Common myeloid progenitor, CD34-positive (primary cell): ENCODE results near the gene SET.

Source experiments
- CTCF ChIA-PET: fragments of 350-600 bp; sonication (Branson Sonifier 250); formaldehyde crosslinking; loops from one replicate; lab custom pipeline; 2021; ENCODE audit warnings: antibody characterized with exemption; lab: Charles Lee
- POLR2A ChIA-PET: fragments of 350-600 bp; sonication (Branson Sonifier 250); formaldehyde crosslinking; loops from one replicate; lab custom pipeline; 2021; ENCODE audit warnings: antibody characterized with exemption; lab: Charles Lee
- DNase-seq, 3 donors: peaks; one replicate each; pipeline versions ENCODE4 v3.0.0 to v3.0.0-alpha.2; 2013
- H3K27ac ChIP-seq, 2 experiments: 1 replicate in 1 of 2; 2 replicates in 1 of 2; pipeline ENCODE4 v1.7.0; 2013; ENCODE audit warnings: inconsistent platforms in 2 of 2, low read length in 2 of 2, mild to moderate bottlenecking in 2 of 2, low read depth in 1 of 2, moderate library complexity in 1 of 2; ENCODE audit not compliant: severe bottlenecking in 2 of 2, insufficient read depth in 1 of 2, poor library complexity in 1 of 2
- H3K27me3 ChIP-seq, 5 experiments: replicated peaks in 2 of 5; 1 replicate in 3 of 5; 2 replicates in 2 of 5; pipeline versions ENCODE4 v1.6.1 to v1.7.0; 2013; ENCODE audit warnings: low read length in 4 of 5, mild to moderate bottlenecking in 2 of 5, moderate library complexity in 2 of 5, inconsistent platforms in 1 of 5; ENCODE audit not compliant: insufficient read depth in 5 of 5, control insufficient read depth in 4 of 5
- H3K36me3 ChIP-seq, 4 experiments: 1 replicate in 2 of 4; 2 replicates in 2 of 4; pipeline versions ENCODE4 v1.6.1 to v1.7.0; 2013; ENCODE audit warnings: low read length in 3 of 4, control low read depth in 1 of 4, mild to moderate bottlenecking in 1 of 4; ENCODE audit not compliant: control insufficient read depth in 4 of 4, insufficient read depth in 4 of 4
- H3K4me1 ChIP-seq, 4 experiments: 1 replicate in 3 of 4; 2 replicates in 1 of 4; pipeline versions ENCODE4 v1.6.1 to v1.7.1; 2013; ENCODE audit warnings: low read length in 3 of 4, mild to moderate bottlenecking in 3 of 4, control low read depth in 1 of 4, inconsistent platforms in 1 of 4, moderate library complexity in 1 of 4; ENCODE audit not compliant: control insufficient read depth in 4 of 4, insufficient read depth in 4 of 4; ENCODE audit errors: control extremely low read depth in 1 of 4
- H3K4me3 ChIP-seq, 7 experiments: 1 replicate in 4 of 7; 2 replicates in 3 of 7; pipeline versions ENCODE4 v1.5.1 to v1.7.0; 2013; ENCODE audit warnings: mild to moderate bottlenecking in 7 of 7, low read length in 6 of 7, moderate library complexity in 6 of 7, inconsistent platforms in 2 of 7, low read depth in 2 of 7, control low read depth in 1 of 7; ENCODE audit not compliant: insufficient read depth in 4 of 7, control insufficient read depth in 1 of 7; ENCODE audit errors: extremely low read depth in 1 of 7
- H3K9me3 ChIP-seq, 5 experiments: 1 replicate in 4 of 5; 2 replicates in 1 of 5; pipeline versions ENCODE4 v1.6.1 to v1.7.1; 2013; ENCODE audit warnings: low read length in 4 of 5, mild to moderate bottlenecking in 2 of 5, inconsistent platforms in 1 of 5, low read depth in 1 of 5, moderate library complexity in 1 of 5; ENCODE audit not compliant: control insufficient read depth in 4 of 5, insufficient read depth in 2 of 5; ENCODE audit errors: control extremely low read depth in 1 of 5
- WGBS: methylation state at CpG from one replicate; pipeline ENCODE4 v1.1.5; 2013; ENCODE audit not compliant: insufficient coverage; 5-methylcytosine and 5-hydroxymethylcytosine counted together

Gene SET

DNA sequence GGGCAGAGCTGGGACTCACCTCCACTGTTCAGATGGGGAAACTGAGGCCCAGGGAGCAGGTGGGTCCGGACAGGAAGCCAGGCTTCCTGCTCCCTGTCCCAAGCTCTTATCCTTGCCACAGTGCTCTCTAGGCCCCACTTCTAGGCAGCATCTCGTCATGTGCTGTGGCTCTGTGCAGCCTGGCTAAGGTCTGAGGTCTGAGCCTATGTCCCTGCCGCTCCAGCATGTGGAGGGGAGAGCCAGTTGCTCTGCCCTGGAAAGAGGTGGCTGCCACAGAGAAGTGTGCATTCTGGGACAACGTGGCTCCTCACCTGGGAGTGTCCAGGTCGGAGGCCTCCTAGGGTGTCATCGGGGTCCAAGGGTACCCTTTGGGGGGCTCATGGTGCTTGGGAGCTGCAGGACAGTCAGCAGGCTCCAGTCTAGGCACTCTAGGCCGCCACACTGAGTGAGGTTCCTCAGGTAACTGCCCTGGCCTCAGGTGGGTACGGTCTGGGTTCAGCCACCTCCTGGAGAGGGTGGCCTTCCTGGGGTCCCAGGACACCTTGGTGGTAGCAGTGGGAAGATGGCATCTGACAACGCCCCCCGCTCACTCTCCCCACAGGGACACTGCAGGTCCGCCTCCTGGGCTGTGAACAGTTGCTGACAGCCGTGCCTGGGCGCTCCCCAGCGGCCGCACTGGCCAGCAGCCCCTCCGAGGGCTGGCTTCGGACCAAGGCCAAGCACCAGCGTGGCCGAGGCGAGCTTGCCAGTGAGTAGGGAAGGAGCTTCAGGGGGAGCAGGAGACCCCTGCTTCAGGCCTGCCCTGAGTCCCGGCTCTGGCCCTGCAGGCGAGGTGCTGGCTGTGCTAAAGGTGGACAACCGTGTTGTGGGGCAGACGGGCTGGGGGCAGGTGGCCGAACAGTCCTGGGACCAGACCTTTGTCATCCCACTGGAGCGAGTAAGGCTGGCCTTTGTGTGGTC lies 23.7 kb downstream of the SET start:
- POLR2A ChIA-PET = no interaction called here
- H3K4me3 ChIP-seq = no peak overlapping the region

DNA sequence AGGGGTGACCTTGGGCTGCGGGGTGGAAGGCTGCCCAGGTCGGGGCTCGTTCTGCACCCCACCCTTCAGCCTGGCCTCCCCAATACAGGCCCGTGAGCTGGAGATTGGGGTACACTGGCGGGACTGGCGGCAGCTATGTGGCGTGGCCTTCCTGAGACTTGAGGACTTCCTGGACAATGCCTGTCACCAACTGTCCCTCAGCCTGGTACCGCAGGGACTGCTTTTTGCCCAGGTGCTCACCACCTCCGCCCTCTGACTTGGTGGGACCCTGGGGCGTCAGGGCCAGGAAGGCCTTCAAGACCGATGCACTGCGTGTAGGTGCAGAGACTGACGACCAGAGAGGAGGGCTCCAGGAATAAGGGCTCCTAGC lies 24.4 kb downstream of the SET start:
- ChIA-PET CTCF (interaction anchor here (1.3 kb wide), 1 partner anchor 13 kb away, joined by 3 read pairs; no protein-coding TSS in a partner anchor), POLR2A (no interaction called here)
- Histone ChIP-seq H3K36me3 (peaks cover 0 to 38% (median 28%) of the 10 kb centered on the region in 4 experiments), H3K4me3 (no peak overlapping the region), H3K4me1 (no peaks in the 10 kb centered on the region), H3K27ac (no peak overlapping the region), H3K9me3 (no peaks in the 10 kb centered on the region), H3K27me3 (no peaks in the 10 kb centered on the region)
- 96% methylated on average over 12 of the region's 13 CpGs for WGBS
- no peak for DNase-seq

More for the DNA sequence above, 23.7 kb downstream of the SET start:
- Histone ChIP-seq H3K9me3 (no peaks in the 10 kb centered on the region), H3K4me1 (no peaks in the 10 kb centered on the region), H3K27ac (no peak overlapping the region), H3K27me3 (no peaks in the 10 kb centered on the region), H3K36me3 (peaks cover 0 to 35% (median 27%) of the 10 kb centered on the region in 4 experiments)
- 96% methylated on average over 24 of the region's 26 CpGs for WGBS
- CTCF ChIA-PET = interaction anchor here (1.3 to 1.5 kb wide), 2 partner anchors 10 to 12 kb away, joined by 3 to 5 read pairs; partner anchors contain the start of gene PKN3
- DNase-seq = no peak

DNA sequence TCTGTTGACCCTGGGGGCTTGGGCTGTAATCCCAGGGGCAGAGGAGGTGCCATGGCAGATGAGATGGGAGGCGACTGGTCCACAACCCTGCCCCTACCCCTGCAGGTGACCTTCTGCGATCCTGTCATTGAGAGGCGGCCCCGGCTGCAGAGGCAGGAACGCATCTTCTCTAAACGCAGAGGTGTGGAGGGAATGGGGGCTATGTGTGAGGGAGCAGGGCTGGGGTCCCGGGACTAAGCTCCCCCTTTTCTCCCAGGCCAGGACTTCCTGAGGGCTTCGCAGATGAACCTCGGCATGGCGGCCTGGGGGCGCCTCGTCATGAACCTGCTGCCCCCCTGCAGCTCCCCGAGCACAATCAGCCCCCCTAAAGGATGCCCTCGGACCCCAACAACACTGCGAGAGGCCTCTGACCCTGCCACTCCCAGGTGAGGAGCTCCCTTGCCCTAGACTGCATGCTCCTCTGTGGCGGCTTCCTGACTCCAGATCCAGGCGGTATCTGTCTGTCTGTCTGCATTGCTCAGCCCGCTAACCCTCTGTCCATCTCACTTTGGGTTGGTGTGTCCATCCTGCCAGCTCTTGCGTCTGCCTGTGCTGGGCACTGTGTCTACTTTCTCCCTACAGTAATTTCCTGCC lies 25.0 kb downstream of the SET start:
- WGBS = 98% methylated on average over 18 of the region's 19 CpGs

DNA sequence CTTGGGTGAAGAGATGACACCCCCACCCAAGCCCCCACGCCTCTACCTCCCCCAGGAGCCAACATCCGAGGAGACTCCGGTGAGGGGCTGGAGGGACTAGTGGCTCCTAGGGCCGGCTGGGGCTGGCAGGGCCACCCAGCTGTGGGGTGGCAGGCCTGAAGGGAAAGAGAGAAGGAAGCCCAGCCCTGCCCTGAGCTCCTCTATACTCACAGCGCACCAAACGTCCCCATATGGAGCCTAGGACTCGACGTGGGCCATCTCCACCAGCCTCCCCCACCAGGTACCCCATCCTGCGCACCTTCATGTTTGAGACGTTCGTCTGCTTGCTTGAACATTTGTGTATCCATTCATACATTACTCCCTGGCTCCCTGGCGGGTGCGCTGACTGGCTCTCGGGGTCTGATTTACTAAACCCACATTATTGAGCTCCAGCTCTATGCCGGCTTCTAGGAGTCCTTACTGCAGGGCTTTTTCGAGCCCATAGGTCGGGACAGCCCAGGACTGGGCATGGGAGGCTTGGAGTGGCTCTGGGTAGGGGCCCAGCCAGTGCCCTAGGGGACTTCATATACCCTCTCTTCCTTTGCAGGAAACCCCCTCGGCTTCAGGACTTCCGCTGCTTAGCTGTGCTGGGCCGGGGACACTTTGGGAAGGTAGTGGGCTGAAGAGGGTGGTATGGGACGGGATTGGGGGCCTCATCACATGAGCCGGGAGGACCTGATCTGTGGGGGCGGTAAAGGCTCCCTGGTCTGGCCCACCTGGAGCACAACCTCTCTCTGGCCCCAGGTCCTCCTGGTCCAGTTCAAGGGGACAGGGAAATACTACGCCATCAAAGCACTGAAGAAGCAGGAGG lies 25.8 kb downstream of the SET start:
- no peaks in the 10 kb centered on the region for H3K27me3 ChIP-seq
- CTCF ChIA-PET = no interaction called here
- H3K9me3 ChIP-seq = no peaks in the 10 kb centered on the region
- DNase-seq = no peak
- no peak overlapping the region for H3K4me3 ChIP-seq
- 94% methylated on average over 14 of the region's 24 CpGs for WGBS
- no peak overlapping the region for H3K27ac ChIP-seq
- no peaks in the 10 kb centered on the region for H3K4me1 ChIP-seq
- peaks cover 0 to 45% (median 31%) of the 10 kb centered on the region in 4 experiments for H3K36me3 ChIP-seq
- POLR2A ChIA-PET = no interaction called here

More for the DNA sequence above, 25.0 kb downstream of the SET start:
- Histone ChIP-seq H3K9me3 (no peaks in the 10 kb centered on the region), H3K4me3 (no peak overlapping the region), H3K4me1 (no peaks in the 10 kb centered on the region), H3K27me3 (no peaks in the 10 kb centered on the region), H3K27ac (no peak overlapping the region), H3K36me3 (peaks cover 0 to 40% (median 28%) of the 10 kb centered on the region in 4 experiments)
- CTCF ChIA-PET = interaction anchor here (1.3 kb wide), 1 partner anchor 14 kb away, joined by 3 read pairs; no protein-coding TSS in a partner anchor
- no peak for DNase-seq
- POLR2A ChIA-PET = no interaction called here

DNA sequence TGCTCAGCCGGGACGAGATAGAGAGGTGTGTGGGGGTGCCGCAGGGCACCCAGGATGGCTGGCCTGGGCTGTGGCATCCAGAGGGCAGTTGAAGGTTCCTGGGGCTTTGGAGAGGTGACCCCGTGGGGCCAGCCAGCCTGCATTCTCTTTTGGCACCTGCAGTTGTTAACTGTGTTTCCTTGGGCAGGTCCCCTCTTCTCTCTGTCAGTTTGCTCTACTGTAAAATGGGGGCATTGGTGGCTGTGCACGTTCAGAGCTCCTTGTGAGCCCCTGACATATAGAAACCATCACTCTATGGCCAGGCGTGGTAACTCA lies 26.4 kb downstream of the SET start:
- Histone ChIP-seq H3K27ac (no peak overlapping the region), H3K9me3 (no peaks in the 10 kb centered on the region), H3K4me3 (no peak overlapping the region), H3K4me1 (no peaks in the 10 kb centered on the region), H3K27me3 (no peaks in the 10 kb centered on the region), H3K36me3 (peaks cover 0 to 49% (median 34%) of the 10 kb centered on the region in 4 experiments)
- CTCF ChIA-PET = no interaction called here
- no peak for DNase-seq
- 98% methylated on average over 6 of the region's 6 CpGs for WGBS
- POLR2A ChIA-PET = no interaction called here

DNA sequence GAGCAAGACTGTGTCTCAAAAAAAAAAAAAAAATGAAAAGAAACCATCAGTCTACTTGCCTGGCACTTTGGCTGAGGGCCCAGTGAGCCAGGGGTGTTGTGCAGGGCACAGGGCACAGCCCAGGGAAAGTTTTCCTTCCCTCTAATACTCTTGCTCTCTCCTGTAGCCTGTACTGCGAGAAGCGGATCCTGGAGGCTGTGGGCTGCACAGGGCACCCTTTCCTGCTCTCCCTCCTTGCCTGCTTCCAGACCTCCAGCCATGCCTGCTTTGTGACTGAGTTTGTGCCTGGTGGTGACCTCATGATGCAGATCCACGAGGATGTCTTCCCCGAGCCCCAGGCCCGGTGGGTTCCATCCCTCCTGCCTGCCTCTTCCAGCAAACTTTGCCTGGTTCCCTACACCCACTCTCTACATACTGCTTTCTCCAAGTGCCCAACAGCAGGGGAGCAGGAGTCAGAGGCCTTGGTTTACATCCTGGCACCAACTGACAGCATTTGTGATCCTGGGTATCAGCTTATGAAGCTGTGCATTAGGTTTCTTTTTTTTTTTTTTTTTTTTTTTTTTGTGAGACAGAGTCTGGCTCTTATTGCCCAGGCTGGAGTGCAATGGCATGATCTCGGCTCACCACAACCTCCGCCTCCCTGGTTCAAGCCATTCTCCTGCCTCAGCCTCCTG lies 27.7 kb downstream of the SET start:
- Histone ChIP-seq H3K4me3 (no peak overlapping the region), H3K36me3 (peaks cover 0 to 62% (median 42%) of the 10 kb centered on the region in 4 experiments), H3K4me1 (no peaks in the 10 kb centered on the region), H3K27ac (no peak overlapping the region), H3K9me3 (no peaks in the 10 kb centered on the region), H3K27me3 (no peaks in the 10 kb centered on the region)
- 100% methylated on average over 6 of the region's 7 CpGs for WGBS
- ChIA-PET POLR2A (no interaction called here), CTCF (interaction anchor here (1.2 kb wide), 1 partner anchor 10 kb away, joined by 3 read pairs; no protein-coding TSS in a partner anchor)
- DNase-seq = no peak
